Activated CD4-positive, alpha-beta T cell treated with anti-CD3 and anti-CD28 coated beads, Interleukin-2, amount 10 ng/mL, durations not matched to agents 24 days and 14 days (primary cell): ENCODE data around the gene CELF2. TPM values are rescaled to one million over a fixed set of nuclear protein-coding genes. Genes with fewer than 3 reads are reported as not detected.

Experiments used
- DNase-seq: peaks from one replicate; pipeline ENCODE4 v3.0.0; 2022
- H3K27ac Mint-ChIP-seq: one replicate; pipeline ENCODE4 v1.8.0; 2022; ENCODE audit warnings: mild to moderate bottlenecking, mixed read lengths
- H3K27me3 Mint-ChIP-seq: one replicate; pipeline ENCODE4 v1.8.0; 2022; ENCODE audit warnings: mixed read lengths
- H3K36me3 Mint-ChIP-seq: one replicate; pipeline ENCODE4 v1.8.0; 2022; ENCODE audit warnings: low read depth, mild to moderate bottlenecking, mixed read lengths
- H3K4me1 Mint-ChIP-seq: one replicate; pipeline ENCODE4 v1.8.0; 2021; ENCODE audit warnings: mixed read lengths
- H3K4me3 Mint-ChIP-seq: one replicate; pipeline ENCODE4 v1.8.0; 2022; ENCODE audit warnings: mild to moderate bottlenecking, moderate library complexity, mixed read lengths
- H3K9me3 Mint-ChIP-seq: one replicate; pipeline ENCODE4 v1.8.0; 2021; ENCODE audit warnings: mixed read lengths
- intact Hi-C: fragments of 100-400 bp; cut with micrococcal nuclease; formaldehyde crosslinking; loops from one replicate; pipeline ENCODE4 v1.15.1; 2023
- total RNA-seq: library from RNA; stranded (reverse); gene quantifications from 2 replicates; pipeline ENCODE4 v1.2.3, GENCODE V29; 2022

Gene CELF2
- 95.5 and 98.4 TPM in 2 replicates for total RNA-seq

DNA sequence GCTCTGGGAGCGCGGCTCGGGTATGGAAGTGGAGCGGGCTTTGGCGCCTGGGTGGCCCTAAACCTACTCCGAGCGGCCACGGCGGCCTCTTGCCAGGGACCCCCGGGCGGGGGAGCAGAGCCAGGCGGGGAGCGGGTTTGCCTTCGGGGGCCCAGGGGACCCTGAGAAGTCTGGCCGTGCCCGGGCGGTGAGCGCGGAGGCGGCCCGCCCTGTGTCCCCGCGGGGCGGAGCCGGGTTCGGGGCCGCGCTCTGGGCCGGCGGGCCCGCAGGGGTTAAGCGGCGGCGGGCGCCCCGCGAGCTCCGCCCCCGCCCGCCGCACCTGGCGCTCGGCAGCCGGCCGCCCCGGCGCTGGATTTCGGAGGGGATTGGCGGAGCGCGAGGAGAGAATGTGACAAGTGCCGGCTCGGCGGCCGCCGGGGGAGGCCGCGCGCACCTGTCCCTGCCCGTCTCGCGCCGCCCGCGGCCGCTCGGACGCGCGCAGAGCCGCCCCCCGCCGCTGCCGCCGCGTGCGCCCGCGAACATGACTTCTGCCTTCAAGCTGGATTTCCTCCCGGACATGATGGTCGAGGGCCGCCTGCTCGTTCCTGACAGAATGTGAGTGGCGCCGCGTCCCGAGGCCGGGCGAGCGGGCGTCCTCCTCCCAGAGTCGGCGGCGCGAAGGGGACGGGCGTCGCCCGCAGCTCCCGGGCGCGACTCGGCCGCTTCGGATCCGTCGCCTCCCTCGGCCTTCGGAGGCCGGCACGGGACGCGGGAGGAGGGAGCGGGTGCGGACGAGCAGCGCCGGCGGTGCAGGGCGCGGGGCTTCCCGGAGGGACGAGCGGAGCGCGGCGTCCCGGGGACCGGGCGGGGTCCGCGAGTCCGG lies at the start of gene CELF2:
Gene CELF2, plus strand, starts transcription at position 303 of the 862 bp plus-strand sequence. Its CDS starts 218 bp downstream, at position 521.
- Mint-ChIP-seq H3K36me3 (no peaks in the 10 kb centered on the region), H3K27me3 (peaks cover 78% of the 10 kb centered on the region), H3K4me3 (peak within 1 kb of the TSS; percentile 74), H3K4me1 (peaks cover 15% of the 10 kb centered on the region), H3K9me3 (no peaks in the 10 kb centered on the region), H3K27ac (peak within 1 kb of the TSS; percentile 27)
- peak; percentile 85 for DNase-seq
- intact Hi-C loops, result loop anchor here (5.0 kb wide), 2 partner anchors 150 to 254 kb away; no protein-coding TSS in a partner anchor

DNA sequence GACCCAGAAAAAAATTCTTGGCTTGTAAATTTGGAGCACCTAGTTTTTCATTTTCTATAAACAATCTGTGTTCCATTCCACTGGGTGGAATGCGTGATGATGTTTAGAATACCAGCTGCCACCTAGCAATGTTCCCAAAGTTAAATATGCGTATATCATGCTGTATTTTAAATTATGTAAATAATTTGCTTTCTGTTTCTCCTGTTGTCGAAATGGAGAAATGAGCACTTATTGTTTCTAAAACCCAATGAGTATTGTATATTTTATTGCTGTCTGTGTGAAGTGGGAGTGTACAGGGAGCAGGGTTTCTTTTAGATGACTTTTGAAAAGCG lies 49.4 kb upstream of the CELF2 start:
- no peaks in the 10 kb centered on the region for H3K9me3 Mint-ChIP-seq
- intact Hi-C loops, result no loop called here
- H3K4me3 Mint-ChIP-seq, result no peak overlapping the region
- H3K4me1 Mint-ChIP-seq, result no peaks in the 10 kb centered on the region
- H3K27me3 Mint-ChIP-seq, result peaks cover 26% of the 10 kb centered on the region
- no peaks in the 10 kb centered on the region for H3K36me3 Mint-ChIP-seq
- no peak for DNase-seq
- no peak overlapping the region for H3K27ac Mint-ChIP-seq

DNA sequence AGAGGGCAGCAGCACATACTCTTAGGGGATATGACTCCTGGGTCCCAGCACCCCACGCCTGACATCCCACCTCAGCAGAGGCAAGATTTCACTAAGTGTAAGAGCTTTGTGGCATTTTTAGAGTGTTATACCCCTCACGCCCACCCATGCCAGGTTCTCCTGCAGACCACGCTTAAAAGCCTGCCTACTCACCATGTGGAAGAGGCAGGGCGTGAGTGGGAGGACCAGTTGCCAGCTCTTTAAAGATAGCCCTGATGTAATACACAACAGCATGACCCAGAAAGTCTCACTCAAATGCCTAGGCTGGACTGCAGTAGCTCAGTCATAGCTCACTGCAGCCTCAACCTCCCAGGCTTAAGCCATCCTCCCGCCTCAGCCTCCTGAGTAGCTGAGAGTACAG lies 44.4 kb upstream of the CELF2 start:
- intact Hi-C loops, result no loop called here
- no peak overlapping the region for H3K27ac Mint-ChIP-seq
- H3K9me3 Mint-ChIP-seq, result no peaks in the 10 kb centered on the region
- DNase-seq, result no peak
- H3K36me3 Mint-ChIP-seq, result no peaks in the 10 kb centered on the region
- peaks cover 49% of the 10 kb centered on the region for H3K27me3 Mint-ChIP-seq
- no peak overlapping the region for H3K4me3 Mint-ChIP-seq
- no peaks in the 10 kb centered on the region for H3K4me1 Mint-ChIP-seq

- intact Hi-C loops, result no loop called here
- Mint-ChIP-seq H3K36me3 (no peaks in the 10 kb centered on the region), H3K4me1 (no peaks in the 10 kb centered on the region), H3K9me3 (no peaks in the 10 kb centered on the region), H3K4me3 (no peak overlapping the region), H3K27me3 (peaks cover 48% of the 10 kb centered on the region), H3K27ac (no peak overlapping the region)
- no peak for DNase-seq
Observed at GRCh38 chr10:10975647-10976046, 42.0 kb upstream of the CELF2 start.

DNA sequence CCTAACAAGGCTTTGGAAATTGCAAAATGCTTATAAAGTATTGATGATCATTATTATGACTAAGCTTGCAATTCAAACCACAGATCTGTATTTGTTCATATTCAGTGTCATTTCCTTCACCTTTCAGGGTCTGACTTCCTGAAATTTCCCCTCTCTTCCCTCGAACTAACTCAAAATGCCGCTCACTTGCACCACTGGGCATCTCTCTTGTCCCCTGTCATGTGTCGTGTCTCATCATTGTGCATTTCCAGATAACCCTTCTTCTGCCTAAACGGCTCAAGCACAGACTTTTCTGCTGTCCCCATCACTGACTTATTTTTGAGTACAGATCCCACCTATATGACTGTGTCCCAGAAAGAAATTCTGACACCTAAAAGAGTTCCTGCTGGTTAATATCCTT lies 41.0 kb upstream of the CELF2 start:
- DNase-seq, result no peak
- no peak overlapping the region for H3K4me3 Mint-ChIP-seq
- no peaks in the 10 kb centered on the region for H3K9me3 Mint-ChIP-seq
- peaks cover 44% of the 10 kb centered on the region for H3K27me3 Mint-ChIP-seq
- H3K36me3 Mint-ChIP-seq, result no peaks in the 10 kb centered on the region
- H3K4me1 Mint-ChIP-seq, result no peaks in the 10 kb centered on the region
- intact Hi-C loops, result no loop called here
- H3K27ac Mint-ChIP-seq, result no peak overlapping the region

- no peaks in the 10 kb centered on the region for H3K4me1 Mint-ChIP-seq
- intact Hi-C loops, result no loop called here
- no peak overlapping the region for H3K4me3 Mint-ChIP-seq
- DNase-seq, result no peak
- peaks cover 43% of the 10 kb centered on the region for H3K27me3 Mint-ChIP-seq
- H3K9me3 Mint-ChIP-seq, result no peaks in the 10 kb centered on the region
- no peak overlapping the region for H3K27ac Mint-ChIP-seq
- no peaks in the 10 kb centered on the region for H3K36me3 Mint-ChIP-seq
Observed at GRCh38 chr10:10977226-10977956, 40.3 kb upstream of the CELF2 start.

DNA sequence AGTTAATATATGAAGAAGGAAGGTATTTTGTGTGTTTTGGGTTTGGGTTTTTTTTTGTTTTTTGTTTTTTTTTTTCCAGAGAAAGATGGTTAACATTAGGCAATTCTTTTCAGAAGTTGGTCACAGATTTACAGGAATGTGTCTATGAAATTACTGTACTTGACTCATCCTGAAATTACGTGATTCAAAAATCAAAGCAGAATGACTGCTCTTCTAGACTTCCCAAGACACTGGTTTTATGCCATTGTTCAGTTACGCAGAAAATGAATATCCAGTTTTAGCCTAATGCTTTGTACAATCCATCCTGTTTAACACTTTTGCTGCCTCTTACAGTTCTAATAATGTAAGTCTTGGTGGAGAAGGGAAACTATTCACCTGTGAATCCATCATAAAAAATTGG lies 39.7 kb upstream of the CELF2 start:
- Mint-ChIP-seq H3K4me1 (no peaks in the 10 kb centered on the region), H3K9me3 (no peaks in the 10 kb centered on the region), H3K36me3 (no peaks in the 10 kb centered on the region), H3K27me3 (peaks cover 39% of the 10 kb centered on the region), H3K27ac (no peak overlapping the region), H3K4me3 (no peak overlapping the region)
- intact Hi-C loops, result no loop called here
- DNase-seq, result no peak

DNA sequence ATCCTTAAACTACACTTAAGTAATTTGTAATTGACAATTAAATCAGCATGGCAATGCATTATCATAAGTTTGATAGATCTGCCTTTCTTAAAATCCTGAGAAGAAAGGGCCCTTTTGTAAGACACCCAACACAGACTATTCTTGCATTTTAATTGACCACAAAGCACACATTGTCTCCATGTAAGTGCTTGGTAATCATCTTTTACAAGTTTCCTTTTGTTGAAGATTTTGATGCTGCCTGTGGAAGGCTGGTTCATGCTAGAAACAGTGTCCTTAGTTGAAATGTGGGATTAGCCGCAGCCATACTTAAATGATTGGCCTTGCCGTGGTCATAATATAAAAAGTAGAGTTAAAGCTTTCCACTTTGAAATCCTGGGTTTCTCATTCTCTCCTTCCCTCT lies 32.3 kb upstream of the CELF2 start:
- intact Hi-C loops, result no loop called here
- Mint-ChIP-seq H3K27ac (no peak overlapping the region), H3K9me3 (no peaks in the 10 kb centered on the region), H3K36me3 (no peaks in the 10 kb centered on the region), H3K4me1 (no peaks in the 10 kb centered on the region), H3K27me3 (peaks cover 22% of the 10 kb centered on the region), H3K4me3 (no peak overlapping the region)
- no peak for DNase-seq

DNA sequence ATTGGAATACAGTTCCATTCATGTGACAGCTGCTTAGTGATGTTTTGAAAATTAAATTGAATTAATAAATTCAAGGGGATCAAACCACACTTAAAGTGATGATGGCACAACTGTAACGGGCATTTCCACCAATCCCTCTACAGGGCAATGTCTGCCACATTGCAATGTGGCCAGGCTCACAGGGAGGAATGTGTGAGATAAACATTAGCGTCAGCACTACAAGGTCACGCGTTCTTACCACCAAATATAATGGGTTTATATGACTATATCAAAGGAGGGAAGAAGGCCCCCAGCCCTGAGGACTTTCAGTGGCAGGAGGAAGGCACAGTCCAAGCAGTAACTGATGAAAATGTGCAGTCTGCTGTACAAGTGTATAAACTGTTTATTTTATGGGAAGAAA lies 31.1 kb upstream of the CELF2 start:
- Mint-ChIP-seq H3K36me3 (no peaks in the 10 kb centered on the region), H3K9me3 (no peaks in the 10 kb centered on the region), H3K4me3 (no peak overlapping the region), H3K27me3 (peaks cover 31% of the 10 kb centered on the region), H3K27ac (no peak overlapping the region), H3K4me1 (no peaks in the 10 kb centered on the region)
- DNase-seq, result no peak
- intact Hi-C loops, result no loop called here

DNA sequence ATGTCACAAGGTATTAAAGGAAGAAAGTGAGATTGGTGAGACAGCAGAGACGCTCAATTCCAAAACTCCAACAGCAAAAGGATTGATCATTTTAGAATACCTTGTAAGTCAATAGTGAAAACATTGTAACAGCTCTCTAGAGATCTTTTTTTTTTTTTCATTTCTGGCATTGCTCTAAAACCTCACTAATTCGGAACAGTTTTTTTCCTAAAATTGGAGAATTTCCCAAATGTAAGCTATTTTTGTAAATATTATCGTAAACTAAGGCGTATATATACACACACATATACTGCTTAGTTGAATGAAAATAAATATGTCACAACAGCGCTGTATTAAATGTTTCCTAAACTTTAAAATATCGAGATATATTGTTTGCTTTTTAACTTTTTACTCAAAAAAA lies 30.6 kb upstream of the CELF2 start:
- Mint-ChIP-seq H3K4me3 (no peak overlapping the region), H3K36me3 (no peaks in the 10 kb centered on the region), H3K27ac (no peak overlapping the region), H3K9me3 (no peaks in the 10 kb centered on the region), H3K4me1 (no peaks in the 10 kb centered on the region), H3K27me3 (peaks cover 35% of the 10 kb centered on the region)
- DNase-seq, result no peak
- intact Hi-C loops, result no loop called here

DNA sequence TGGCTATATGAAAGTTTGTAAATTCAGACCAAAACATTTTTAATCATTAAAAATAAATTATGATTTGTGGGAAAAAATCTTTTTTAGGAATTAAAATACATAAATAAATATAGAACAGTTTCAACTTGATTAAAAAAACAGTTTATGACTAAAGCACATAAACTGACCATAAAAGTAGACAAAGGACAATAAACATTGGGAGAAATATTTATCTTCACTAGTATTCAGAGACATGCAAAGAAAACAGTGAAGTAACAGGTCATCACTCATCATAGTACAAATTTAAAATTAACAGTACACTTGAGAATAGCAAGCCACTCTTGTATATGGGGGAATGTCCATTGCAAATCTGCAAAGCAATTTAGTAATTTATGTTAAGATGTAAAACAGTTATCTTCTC lies 28.0 kb upstream of the CELF2 start:
- intact Hi-C loops, result no loop called here
- H3K27me3 Mint-ChIP-seq, result peaks cover 44% of the 10 kb centered on the region
- H3K4me1 Mint-ChIP-seq, result no peaks in the 10 kb centered on the region
- H3K9me3 Mint-ChIP-seq, result peaks cover 8% of the 10 kb centered on the region
- H3K4me3 Mint-ChIP-seq, result no peak overlapping the region
- H3K27ac Mint-ChIP-seq, result no peak overlapping the region
- no peaks in the 10 kb centered on the region for H3K36me3 Mint-ChIP-seq
- no peak for DNase-seq

GRCh38 chr10:10991144-10991543 lies 26.5 kb upstream of the CELF2 start:
- H3K27me3 Mint-ChIP-seq, result peaks cover 48% of the 10 kb centered on the region
- no peak overlapping the region for H3K4me3 Mint-ChIP-seq
- no peaks in the 10 kb centered on the region for H3K4me1 Mint-ChIP-seq
- intact Hi-C loops, result no loop called here
- DNase-seq, result no peak
- H3K36me3 Mint-ChIP-seq, result no peaks in the 10 kb centered on the region
- H3K9me3 Mint-ChIP-seq, result peaks cover 12% of the 10 kb centered on the region
- no peak overlapping the region for H3K27ac Mint-ChIP-seq

GRCh38 chr10:10992072-10992471 lies 25.6 kb upstream of the CELF2 start:
- Mint-ChIP-seq H3K4me1 (no peaks in the 10 kb centered on the region), H3K36me3 (no peaks in the 10 kb centered on the region), H3K27me3 (peaks cover 54% of the 10 kb centered on the region), H3K27ac (no peak overlapping the region), H3K9me3 (peaks cover 19% of the 10 kb centered on the region), H3K4me3 (no peak overlapping the region)
- no peak for DNase-seq
- intact Hi-C loops, result no loop called here

DNA sequence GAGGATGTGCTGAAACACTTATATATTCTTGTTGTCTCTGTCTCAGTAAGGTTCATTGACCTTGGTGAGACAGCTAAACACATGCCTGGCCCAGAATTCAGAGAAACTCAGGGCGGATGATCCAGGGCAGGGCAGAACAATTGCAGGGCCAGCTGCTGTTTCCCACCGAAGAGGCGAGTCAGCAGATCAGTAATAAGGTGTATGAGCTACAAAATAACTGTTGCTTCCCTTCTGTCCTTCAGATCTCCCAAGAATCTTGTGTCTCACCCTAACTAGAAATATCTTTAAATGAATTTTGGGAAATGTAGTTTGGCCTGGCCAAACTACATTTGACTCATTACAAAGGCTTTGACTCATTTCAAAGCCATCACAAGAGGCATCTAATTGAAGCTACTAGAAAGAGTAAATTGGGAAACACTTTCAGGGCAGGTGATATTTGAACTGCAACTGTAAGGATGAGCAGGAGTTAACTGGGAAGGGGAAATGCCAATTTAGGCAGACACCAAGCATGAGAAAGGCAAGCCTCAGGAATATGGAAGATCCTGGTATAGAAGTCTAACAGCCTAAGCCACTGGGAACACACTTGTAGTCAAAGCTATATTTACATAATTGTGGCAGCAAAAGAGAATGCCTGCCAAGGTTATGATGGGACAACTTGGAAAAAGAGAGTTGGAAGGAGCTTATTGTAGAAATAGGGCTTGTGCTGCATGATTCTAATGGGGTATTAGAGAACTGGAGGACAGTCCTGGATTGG lies 24.5 kb upstream of the CELF2 start:
- Mint-ChIP-seq H3K27me3 (peaks cover 49% of the 10 kb centered on the region), H3K27ac (no peak overlapping the region), H3K4me1 (no peaks in the 10 kb centered on the region), H3K9me3 (peaks cover 20% of the 10 kb centered on the region), H3K36me3 (no peaks in the 10 kb centered on the region), H3K4me3 (no peak overlapping the region)
- intact Hi-C loops, result no loop called here
- no peak for DNase-seq
